Fibroblast of skin of scalp (primary cell): ENCODE results near the gene XRCC4.

Experiments
- DNase-seq: peaks from one replicate; pipeline ENCODE4 v3.0.0-alpha.2; 2013

XRCC4 gene

DNA sequence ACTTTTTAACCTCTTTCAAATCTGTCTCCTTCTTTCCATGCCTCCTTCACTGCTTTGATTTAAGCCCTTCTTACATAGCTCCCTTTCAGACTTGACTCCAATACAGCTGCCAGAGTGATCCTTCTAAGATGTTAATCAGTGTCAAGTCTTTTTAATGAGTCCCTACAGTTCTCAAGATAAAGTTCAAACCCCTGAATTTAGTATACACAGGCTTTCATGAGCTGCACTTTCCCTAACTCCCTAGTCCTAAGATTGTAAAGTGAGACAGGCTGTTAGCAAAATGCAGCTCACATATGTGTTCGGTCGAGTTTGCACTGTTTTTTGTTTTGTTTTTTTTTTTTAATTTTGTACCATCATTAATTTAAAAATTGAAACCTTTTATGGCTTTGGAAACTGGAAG is 203.8 kb downstream of the XRCC4 start:
- no peak for DNase-seq

- DNase-seq = peak; percentile 58
These were observed 204.3 kb downstream of the XRCC4 start for GRCh38 chr5:83281658-83282057.

DNA sequence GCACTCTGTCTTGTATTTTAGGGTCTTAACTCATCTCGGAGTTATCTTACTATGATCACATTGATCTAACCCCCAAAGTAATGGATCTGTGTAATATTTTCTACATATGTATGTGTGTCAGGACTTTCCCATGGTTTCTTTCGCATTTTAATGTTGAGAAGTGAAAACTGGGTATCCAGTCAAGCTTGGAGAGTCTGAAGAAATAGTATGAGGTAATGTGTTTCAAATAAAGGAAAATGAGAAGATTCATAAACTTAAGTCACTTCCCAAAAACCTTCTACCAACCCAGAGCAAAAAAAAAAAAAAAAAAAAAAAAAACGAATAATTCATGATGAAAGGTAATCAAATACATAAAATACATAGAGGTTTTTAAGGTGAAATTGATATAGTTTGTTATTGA is 206.4 kb downstream of the XRCC4 start:
- DNase-seq = no peak

- DNase-seq = peak; percentile 11
These were observed 208.5 kb downstream of the XRCC4 start for GRCh38 chr5:83285661-83286398.

GRCh38 chr5:83294246-83294645 is 216.9 kb downstream of the XRCC4 start:
- DNase-seq = no peak

- DNase-seq = no peak
These were observed 222.0 kb downstream of the XRCC4 start for GRCh38 chr5:83299353-83299752.

DNA sequence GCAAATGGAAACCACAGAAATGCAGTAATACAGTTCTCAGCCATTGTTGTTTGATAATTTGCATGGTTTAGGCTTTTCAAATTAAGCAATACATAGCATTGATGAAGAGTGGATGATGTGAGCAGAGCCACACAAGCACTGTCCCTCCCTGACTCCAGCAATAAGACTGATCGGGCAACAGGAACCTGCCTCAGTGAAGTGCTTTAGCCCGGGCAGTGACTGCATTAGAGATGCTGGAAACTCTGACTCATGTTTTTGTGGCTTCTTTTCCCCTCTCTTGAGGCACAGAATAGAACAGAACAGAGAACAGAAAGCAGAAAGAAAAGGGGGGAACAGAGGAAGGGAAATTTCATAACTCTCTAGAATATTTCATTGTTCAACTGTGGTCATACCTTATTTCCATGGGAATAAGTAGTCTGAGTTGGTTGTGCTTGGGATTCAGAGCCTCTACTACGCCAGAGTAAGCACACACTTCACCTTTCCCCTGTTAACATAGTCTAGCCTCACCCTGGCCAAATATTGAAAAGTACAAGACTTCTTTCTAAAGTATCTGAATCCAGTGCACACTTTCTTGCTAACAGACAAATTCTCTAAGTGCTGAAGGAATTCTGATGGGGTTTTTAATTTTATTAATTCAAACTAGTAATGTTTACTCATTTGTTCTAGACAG is 229.4 kb downstream of the XRCC4 start:
- peak; percentile 92 for DNase-seq

GRCh38 chr5:83312663-83313062 is 235.3 kb downstream of the XRCC4 start:
- no peak for DNase-seq

GRCh38 chr5:83313436-83313835 is 236.1 kb downstream of the XRCC4 start:
- DNase-seq = peak; percentile 74

DNA sequence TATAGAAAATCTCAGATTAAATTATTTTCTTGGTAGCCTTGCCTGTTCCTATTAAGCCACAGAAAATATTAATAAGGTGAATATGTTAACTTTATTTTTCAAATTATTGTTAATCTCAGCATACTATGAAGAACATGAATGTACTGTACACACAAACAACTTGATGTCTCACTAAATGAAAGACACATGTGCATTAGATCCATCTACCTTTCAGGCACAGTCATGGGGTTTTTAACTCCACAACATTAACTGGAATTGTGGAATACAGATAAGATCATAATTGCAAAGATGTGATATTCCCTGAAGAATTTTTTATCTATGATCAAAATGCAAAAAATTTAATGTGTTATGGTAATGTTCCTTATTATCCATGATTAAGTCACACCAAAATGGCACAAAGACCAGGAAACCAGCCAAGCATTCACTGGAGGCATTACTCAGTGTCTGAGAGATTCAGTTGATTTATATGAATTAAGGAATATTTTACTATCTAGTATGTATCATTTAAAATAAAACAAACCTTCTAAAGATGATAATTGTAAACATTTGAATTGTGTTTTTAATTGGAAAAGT is 244.2 kb downstream of the XRCC4 start:
- DNase-seq = peak; percentile 77

DNA sequence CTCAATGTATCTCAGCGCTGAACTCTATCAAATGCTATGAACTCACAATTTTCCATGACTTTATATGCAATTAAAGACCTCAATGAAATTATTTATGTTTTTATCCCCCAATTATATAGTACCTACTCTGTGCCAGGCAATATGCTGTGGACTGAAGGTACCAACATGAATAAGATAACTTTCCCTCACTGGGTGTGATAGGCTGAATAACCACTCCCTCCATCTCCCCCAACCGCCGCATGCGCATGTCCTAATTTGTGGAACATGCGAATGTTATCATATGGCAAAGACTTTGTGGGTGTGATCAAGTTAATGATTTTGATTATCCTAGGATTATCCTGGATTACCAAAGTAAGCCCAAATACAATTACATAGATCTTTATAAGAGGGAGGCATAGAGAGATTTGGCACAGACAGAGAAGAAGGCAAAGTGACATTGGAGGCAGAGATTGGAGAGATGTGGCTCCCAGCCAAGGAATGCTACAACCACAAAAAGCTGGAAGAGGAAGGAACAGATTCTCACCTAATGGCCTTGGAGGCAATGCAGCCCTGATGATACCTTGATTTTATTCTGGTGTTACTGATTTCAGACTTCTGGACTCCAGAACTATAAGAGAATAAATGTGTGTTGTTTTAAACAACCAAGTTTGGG is 245.1 kb downstream of the XRCC4 start:
- DNase-seq = peak; percentile 27

- no peak for DNase-seq
These were observed 246.3 kb downstream of the XRCC4 start for GRCh38 chr5:83323557-83324180.

- no peak for DNase-seq
These were observed 254.5 kb downstream of the XRCC4 start for GRCh38 chr5:83331842-83332241.

- no peak for DNase-seq
These were observed 260.2 kb downstream of the XRCC4 start for GRCh38 chr5:83337453-83338035.

- DNase-seq = peak; percentile 19
These were observed 263.2 kb downstream of the XRCC4 start for GRCh38 chr5:83340511-83340918.

GRCh38 chr5:83341815-83342334 is 264.5 kb downstream of the XRCC4 start:
- no peak for DNase-seq

DNA sequence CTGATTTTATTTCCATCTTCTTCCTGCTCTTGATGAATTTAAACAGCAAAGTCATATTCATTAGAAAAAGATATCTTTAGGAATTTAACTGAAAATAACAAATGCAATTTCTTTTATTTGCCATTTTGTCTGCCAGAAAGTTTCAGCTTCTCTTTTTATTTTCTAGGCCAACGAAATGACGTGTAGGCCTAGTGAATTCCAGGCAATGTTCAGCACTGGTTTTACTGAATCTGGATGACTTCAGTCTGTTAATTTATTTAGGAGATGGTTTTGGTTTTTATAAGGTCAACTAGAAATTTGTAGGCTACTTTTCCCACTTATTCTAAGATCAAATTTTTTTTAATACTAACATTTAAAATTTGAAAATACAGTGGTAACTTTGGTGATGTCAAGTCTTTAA is 265.1 kb downstream of the XRCC4 start:
- DNase-seq = no peak

GRCh38 chr5:83343299-83343698 is 266.0 kb downstream of the XRCC4 start:
- no peak for DNase-seq

DNA sequence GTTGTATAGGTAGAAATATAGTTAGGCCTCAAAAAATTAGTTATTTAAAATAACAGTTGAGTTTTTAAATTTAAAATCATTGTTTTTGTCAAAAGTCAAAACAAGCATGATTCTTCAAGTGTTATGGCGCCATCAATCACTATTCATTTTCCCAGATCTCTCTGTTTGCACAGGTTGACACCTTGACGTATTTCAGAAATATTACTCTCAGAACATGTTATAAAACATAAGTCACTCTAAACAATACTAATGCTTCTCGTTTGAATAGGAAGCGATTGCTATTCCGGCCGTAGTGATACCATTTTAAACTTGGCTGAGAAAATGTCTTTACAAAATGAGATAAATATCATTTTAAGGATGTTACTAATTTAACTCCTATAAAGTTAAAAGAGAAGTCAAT is 268.1 kb downstream of the XRCC4 start:
- no peak for DNase-seq

DNA sequence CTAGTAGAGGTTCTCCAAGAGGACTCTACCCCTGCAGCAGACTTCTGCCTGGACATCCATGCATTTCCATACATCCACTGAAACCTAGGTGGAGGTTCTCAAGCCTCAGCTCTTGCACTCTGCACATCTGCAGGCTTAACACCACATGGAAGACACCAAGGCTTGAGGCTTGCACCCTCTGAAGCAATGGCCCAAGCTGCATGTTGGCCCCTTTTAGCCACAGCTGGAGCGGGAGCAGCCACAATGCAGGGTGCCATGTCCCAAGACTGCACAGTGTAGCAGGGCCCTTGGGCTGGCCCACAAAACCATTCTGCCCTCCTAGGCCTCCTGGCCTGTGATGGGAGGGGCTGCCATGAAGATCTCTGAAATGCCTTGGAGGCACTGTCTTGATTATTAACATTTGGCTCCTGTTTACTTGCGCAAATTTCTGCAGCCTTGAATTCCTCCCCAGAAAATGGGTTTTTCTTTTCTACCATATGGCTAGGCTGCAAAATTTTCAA is 271.0 kb downstream of the XRCC4 start:
- no peak for DNase-seq

DNA sequence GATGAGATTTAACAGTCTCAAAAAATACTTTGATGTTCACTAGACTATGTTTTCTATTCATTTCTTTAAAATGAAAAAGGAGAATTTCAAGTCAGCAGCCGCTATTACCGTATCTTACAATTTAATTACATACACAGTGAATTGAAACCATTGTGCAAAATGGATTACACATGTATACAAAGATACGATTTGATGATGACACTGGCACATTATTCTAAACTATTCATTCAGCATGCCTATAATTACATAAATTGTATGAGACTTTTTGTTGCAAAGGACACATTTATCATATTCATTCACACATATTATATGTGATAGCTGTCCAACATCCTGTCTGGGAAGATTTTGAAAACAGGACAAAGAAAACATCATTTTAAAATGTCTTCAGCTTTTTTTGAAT is 275.9 kb downstream of the XRCC4 start:
- DNase-seq = no peak

GRCh38 chr5:83353774-83354173 is 276.4 kb downstream of the XRCC4 start:
- no peak for DNase-seq
